ENCODE results near the gene DDX1.

DNA sequence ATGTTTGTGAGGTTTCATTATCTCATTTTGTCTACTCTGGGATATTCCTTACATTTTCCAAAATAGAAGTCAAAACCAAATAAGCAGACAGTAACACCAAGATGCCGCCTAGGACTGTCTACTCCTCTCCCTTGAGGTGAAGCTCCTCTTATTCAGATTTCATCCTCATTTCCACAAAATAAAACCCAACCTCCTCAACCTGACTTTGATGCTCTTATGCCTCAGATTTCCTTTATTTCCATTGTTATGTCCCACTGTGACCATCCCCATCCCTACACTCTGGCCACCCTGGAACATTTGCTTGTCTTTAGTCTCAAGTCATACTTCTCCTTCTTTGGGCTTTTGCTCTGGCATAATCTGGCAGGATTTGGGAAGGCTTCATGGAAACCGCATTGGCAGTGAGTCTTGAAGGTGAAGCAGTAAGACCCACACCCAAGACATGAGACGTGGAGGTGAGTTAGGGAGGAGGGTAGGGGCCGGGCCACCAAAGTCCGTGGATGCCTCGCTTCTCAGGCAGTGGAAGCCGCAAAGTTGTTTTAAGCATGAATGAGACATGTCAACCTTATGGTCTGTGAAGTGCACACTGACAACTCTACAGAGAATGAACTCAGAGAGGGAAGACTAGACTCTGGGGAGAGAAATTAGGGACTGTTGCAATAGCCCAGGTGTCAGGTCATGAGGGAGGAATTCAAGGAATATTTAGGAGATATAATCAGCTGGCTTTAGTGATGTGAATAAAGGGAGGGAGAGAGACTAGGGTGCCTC, 63.6 kb downstream of the DDX1 start:
- TF ChIP-seq, protein P1, sequence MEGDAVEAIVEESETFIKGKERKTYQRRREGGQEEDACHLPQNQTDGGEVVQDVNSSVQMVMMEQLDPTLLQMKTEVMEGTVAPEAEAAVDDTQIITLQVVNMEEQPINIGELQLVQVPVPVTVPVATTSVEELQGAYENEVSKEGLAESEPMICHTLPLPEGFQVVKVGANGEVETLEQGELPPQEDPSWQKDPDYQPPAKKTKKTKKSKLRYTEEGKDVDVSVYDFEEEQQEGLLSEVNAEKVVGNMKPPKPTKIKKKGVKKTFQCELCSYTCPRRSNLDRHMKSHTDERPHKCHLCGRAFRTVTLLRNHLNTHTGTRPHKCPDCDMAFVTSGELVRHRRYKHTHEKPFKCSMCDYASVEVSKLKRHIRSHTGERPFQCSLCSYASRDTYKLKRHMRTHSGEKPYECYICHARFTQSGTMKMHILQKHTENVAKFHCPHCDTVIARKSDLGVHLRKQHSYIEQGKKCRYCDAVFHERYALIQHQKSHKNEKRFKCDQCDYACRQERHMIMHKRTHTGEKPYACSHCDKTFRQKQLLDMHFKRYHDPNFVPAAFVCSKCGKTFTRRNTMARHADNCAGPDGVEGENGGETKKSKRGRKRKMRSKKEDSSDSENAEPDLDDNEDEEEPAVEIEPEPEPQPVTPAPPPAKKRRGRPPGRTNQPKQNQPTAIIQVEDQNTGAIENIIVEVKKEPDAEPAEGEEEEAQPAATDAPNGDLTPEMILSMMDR (IDR thresholded peaks at IDR 0.05; ENCODE audit: insufficient read depth, low read length) = no peak
- TF ChIP-seq GABPA (IDR thresholded peaks at IDR 0.05; ENCODE audit: low read depth) = no peak
- TF ChIP-seq, protein P2, sequence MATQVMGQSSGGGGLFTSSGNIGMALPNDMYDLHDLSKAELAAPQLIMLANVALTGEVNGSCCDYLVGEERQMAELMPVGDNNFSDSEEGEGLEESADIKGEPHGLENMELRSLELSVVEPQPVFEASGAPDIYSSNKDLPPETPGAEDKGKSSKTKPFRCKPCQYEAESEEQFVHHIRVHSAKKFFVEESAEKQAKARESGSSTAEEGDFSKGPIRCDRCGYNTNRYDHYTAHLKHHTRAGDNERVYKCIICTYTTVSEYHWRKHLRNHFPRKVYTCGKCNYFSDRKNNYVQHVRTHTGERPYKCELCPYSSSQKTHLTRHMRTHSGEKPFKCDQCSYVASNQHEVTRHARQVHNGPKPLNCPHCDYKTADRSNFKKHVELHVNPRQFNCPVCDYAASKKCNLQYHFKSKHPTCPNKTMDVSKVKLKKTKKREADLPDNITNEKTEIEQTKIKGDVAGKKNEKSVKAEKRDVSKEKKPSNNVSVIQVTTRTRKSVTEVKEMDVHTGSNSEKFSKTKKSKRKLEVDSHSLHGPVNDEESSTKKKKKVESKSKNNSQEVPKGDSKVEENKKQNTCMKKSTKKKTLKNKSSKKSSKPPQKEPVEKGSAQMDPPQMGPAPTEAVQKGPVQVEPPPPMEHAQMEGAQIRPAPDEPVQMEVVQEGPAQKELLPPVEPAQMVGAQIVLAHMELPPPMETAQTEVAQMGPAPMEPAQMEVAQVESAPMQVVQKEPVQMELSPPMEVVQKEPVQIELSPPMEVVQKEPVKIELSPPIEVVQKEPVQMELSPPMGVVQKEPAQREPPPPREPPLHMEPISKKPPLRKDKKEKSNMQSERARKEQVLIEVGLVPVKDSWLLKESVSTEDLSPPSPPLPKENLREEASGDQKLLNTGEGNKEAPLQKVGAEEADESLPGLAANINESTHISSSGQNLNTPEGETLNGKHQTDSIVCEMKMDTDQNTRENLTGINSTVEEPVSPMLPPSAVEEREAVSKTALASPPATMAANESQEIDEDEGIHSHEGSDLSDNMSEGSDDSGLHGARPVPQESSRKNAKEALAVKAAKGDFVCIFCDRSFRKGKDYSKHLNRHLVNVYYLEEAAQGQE (IDR thresholded peaks at IDR 0.05; ENCODE audit: insufficient replicate concordance, low read depth) = no peak
- TF ChIP-seq POLR2AphosphoS5 (IDR thresholded peaks at IDR 0.05; ENCODE audit: low read depth) = no peak
- no peak for TF ChIP-seq SPI1 (IDR thresholded peaks at IDR 0.05; ENCODE audit: borderline replicate concordance, low read depth)

Data from HL-60 (cell line).